Measurements from ENCODE around the gene PDGFC. TPM values are rescaled to one million over a fixed set of nuclear protein-coding genes. Genes with fewer than 3 reads are reported as not detected.

Gene PDGFC
- total RNA-seq (2021) = 3.9 and 4.5 TPM in 2 replicates
- long read RNA-seq, full-length matches to known transcripts = 2 of 3 reads
- long read RNA-seq, partial matches to known transcripts = 1 of 3 reads
- long read RNA-seq, other reads (novel, unspliced or antisense) = 0 of 3 reads

- no peaks in the 10 kb centered on the region for H3K79me2 ChIP-seq (ENCODE audit: insufficient read depth, low read length)
- H3K4me2 ChIP-seq (ENCODE audit: insufficient read depth, insufficient read length, low read length) = peak within 1 kb of the TSS; percentile 99
- DNase-seq = peak; percentile 85
- H3K23me2 ChIP-seq (ENCODE audit: insufficient read length, low read depth, low read length, poor library complexity, severe bottlenecking) = peaks cover 14% of the 10 kb centered on the region
- no peak within 1 kb of the TSS for H4K5ac ChIP-seq (ENCODE audit: insufficient read length, low read depth, low read length)
- H3K23ac ChIP-seq (ENCODE audit: insufficient read length, low read depth, low read length) = no peak within 1 kb of the TSS
- H2AFZ ChIP-seq (ENCODE audit: low read length) = peak within 1 kb of the TSS; percentile 6
- peak within 1 kb of the TSS; percentile 53 for H3K9ac ChIP-seq (ENCODE audit: extremely low read depth, insufficient read length, low read length)
- H3K27me3 ChIP-seq (ENCODE audit: insufficient read depth, low read length) = peaks cover 2% of the 10 kb centered on the region; the same call in 1 of the 2 replicates
- no peak within 1 kb of the TSS for H2BK12ac ChIP-seq (ENCODE audit: insufficient read length, low read depth, low read length)
- Mint-ChIP-seq H3K9me3 (no peaks in the 10 kb centered on the region), H3K36me3 (ENCODE audit: insufficient read depth in 1 of 3, low read depth in 3 of 3) (no peaks in the 10 kb centered on the region), H3K4me3 (peak within 1 kb of the TSS; percentile 74 to 94), H3K27me3 (ENCODE audit: low read depth) (peaks cover 27% of the 10 kb centered on the region), H3K4me1 (peaks cover 23 to 28% of the 10 kb centered on the region in 2 experiments), H3K27ac (no peak within 1 kb of the TSS)
- H3K14ac ChIP-seq (ENCODE audit: insufficient read depth, low read length) = peak within 1 kb of the TSS; percentile 82
- H3K9me3 ChIP-seq (ENCODE audit: control insufficient read depth, low read depth, low read length) = no peaks in the 10 kb centered on the region
- H3K79me1 ChIP-seq (ENCODE audit: insufficient read depth, low read depth, low read length, poor library complexity, severe bottlenecking) = no peaks in the 10 kb centered on the region
- no peak within 1 kb of the TSS for H2AK5ac ChIP-seq (ENCODE audit: insufficient read length, low read length)
- H3K18ac ChIP-seq (ENCODE audit: insufficient read length, low read depth, low read length) = peak within 1 kb of the TSS; percentile 84
- H2BK120ac ChIP-seq (ENCODE audit: low read depth, low read length, poor library complexity, severe bottlenecking) = no peak within 1 kb of the TSS
- H3K56ac ChIP-seq (ENCODE audit: insufficient read length, low read depth, low read length) = no peak within 1 kb of the TSS
- peak; percentile 63 for TF ChIP-seq CTCF (conservative IDR thresholded peaks at IDR 0.05)
- no CpG with 5 or more reads among the region's 60 CpGs for WGBS (ENCODE audit: extremely low coverage, insufficient read length, low lambda C conversion rate)
- H3K4me1 ChIP-seq (ENCODE audit: insufficient read depth, low read length) = 0 out of 2 replicates have a peak, but pooled peaks cover 4% of the 10 kb centered on the region
- H3K27ac ChIP-seq (ENCODE audit: insufficient read length, low read depth, low read length) = no peak within 1 kb of the TSS
- no peak within 1 kb of the TSS for H2BK15ac ChIP-seq (ENCODE audit: low read depth, low read length)
- no peak within 1 kb of the TSS for H2BK20ac ChIP-seq (ENCODE audit: low read depth, low read length, poor library complexity, severe bottlenecking)
- H2BK5ac ChIP-seq (ENCODE audit: insufficient read length, low read length) = no peak within 1 kb of the TSS
- no peak within 1 kb of the TSS for H3T11ph ChIP-seq (ENCODE audit: low read length)
- no peak within 1 kb of the TSS for H4K8ac ChIP-seq (replicated peaks; ENCODE audit: insufficient read length, low read depth, low read length)
- H3K4ac ChIP-seq (ENCODE audit: low read depth, low read length) = no peak within 1 kb of the TSS
- H4K20me1 ChIP-seq (ENCODE audit: control insufficient read depth, insufficient read depth, insufficient read length) = no peaks in the 10 kb centered on the region
- H4K91ac ChIP-seq (ENCODE audit: insufficient read length, low read depth, low read length) = no peak within 1 kb of the TSS
These were observed at the start of gene PDGFC for GRCh38 chr4:156971676-156972378. Gene PDGFC, minus strand, starts transcription at chr4:156971799. Its CDS starts 896 bp downstream, at chr4:156970903.
